HL-60 (cell line): Measurements from ENCODE around the gene GID4.

Experiments
- DNase-seq, 2 experiments: peaks; one replicate each; pipeline ENCODE4 v3.0.0-alpha.2; 2010 to 2020; ENCODE audit warnings: low read depth in 1 of 2, low spot score in 1 of 2
- H3K27ac ChIP-seq: fragments of 250-450 bp; sonication (Bioruptor Pico); replicated peaks from 2 replicates; pipeline ENCODE4 v1.5.1; 2020; ENCODE audit warnings: mild to moderate bottlenecking, moderate library complexity
- H3K27me3 ChIP-seq: fragments of 250-450 bp; sonication (Bioruptor Pico); 2 replicates; pipeline ENCODE4 v1.5.1; 2021; ENCODE audit warnings: mild to moderate bottlenecking, moderate library complexity; ENCODE audit not compliant: insufficient read depth, poor library complexity, severe bottlenecking
- H3K4me3 ChIP-seq: replicated peaks from 2 replicates; pipeline ENCODE4 v1.5.1; 2011; ENCODE audit warnings: mild to moderate bottlenecking, control low read depth, low read length; ENCODE audit not compliant: insufficient read depth
- GABPA ChIP-seq: IDR thresholded peaks from 2 replicates; pipeline ENCODE4 v1.6.1; 2012; ENCODE audit warnings: low read depth
- POLR2AphosphoS5 ChIP-seq: IDR thresholded peaks from 2 replicates; pipeline ENCODE4 v1.6.1; 2012; ENCODE audit warnings: low read depth
- SPI1 ChIP-seq: IDR thresholded peaks from 2 replicates; pipeline ENCODE4 v1.6.1; 2012; ENCODE audit warnings: low read depth, mild to moderate bottlenecking, borderline replicate concordance
- TF ChIP-seq, protein P1 (sequence below): IDR thresholded peaks from one replicate; pipeline ENCODE4 v1.5.1; 2011; ENCODE audit warnings: low read length, control low read depth, inconsistent platforms; ENCODE audit not compliant: insufficient read depth
- TF ChIP-seq, protein P2 (sequence below): IDR thresholded peaks from 2 replicates; pipeline ENCODE4 v1.6.1; 2012; ENCODE audit warnings: low read depth; ENCODE audit not compliant: insufficient replicate concordance

Gene GID4

DNA sequence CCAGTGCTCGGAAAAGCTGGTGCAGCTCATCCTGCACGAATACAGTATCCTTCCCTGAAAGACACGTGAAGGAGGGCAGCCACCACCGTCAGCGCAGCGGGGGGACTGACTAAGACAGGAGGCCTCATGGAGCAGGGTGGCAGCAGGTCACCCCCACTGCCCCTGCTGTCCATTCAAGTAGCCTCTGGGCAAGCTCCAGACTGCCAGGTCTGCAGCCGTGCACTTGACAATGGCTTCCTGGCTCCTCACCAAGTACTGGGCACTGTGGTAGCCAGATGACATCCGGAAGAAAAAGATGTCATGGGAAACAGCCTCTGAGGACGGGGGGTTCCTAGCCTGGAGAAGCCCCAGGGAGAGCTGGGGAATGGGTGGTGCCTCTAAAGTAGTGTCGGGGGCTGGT lies 61.4 kb downstream of the GID4 start:
- Histone ChIP-seq H3K27ac (no peak overlapping the region), H3K27me3 (no peaks in the 10 kb centered on the region), H3K4me3 (no peak overlapping the region)
- no peak for DNase-seq
- no peak for TF ChIP-seq GABPA
- no peak for TF ChIP-seq SPI1
- TF ChIP-seq, protein P1, sequence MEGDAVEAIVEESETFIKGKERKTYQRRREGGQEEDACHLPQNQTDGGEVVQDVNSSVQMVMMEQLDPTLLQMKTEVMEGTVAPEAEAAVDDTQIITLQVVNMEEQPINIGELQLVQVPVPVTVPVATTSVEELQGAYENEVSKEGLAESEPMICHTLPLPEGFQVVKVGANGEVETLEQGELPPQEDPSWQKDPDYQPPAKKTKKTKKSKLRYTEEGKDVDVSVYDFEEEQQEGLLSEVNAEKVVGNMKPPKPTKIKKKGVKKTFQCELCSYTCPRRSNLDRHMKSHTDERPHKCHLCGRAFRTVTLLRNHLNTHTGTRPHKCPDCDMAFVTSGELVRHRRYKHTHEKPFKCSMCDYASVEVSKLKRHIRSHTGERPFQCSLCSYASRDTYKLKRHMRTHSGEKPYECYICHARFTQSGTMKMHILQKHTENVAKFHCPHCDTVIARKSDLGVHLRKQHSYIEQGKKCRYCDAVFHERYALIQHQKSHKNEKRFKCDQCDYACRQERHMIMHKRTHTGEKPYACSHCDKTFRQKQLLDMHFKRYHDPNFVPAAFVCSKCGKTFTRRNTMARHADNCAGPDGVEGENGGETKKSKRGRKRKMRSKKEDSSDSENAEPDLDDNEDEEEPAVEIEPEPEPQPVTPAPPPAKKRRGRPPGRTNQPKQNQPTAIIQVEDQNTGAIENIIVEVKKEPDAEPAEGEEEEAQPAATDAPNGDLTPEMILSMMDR: no peak
- TF ChIP-seq POLR2AphosphoS5: no peak
- TF ChIP-seq, protein P2, sequence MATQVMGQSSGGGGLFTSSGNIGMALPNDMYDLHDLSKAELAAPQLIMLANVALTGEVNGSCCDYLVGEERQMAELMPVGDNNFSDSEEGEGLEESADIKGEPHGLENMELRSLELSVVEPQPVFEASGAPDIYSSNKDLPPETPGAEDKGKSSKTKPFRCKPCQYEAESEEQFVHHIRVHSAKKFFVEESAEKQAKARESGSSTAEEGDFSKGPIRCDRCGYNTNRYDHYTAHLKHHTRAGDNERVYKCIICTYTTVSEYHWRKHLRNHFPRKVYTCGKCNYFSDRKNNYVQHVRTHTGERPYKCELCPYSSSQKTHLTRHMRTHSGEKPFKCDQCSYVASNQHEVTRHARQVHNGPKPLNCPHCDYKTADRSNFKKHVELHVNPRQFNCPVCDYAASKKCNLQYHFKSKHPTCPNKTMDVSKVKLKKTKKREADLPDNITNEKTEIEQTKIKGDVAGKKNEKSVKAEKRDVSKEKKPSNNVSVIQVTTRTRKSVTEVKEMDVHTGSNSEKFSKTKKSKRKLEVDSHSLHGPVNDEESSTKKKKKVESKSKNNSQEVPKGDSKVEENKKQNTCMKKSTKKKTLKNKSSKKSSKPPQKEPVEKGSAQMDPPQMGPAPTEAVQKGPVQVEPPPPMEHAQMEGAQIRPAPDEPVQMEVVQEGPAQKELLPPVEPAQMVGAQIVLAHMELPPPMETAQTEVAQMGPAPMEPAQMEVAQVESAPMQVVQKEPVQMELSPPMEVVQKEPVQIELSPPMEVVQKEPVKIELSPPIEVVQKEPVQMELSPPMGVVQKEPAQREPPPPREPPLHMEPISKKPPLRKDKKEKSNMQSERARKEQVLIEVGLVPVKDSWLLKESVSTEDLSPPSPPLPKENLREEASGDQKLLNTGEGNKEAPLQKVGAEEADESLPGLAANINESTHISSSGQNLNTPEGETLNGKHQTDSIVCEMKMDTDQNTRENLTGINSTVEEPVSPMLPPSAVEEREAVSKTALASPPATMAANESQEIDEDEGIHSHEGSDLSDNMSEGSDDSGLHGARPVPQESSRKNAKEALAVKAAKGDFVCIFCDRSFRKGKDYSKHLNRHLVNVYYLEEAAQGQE: no peak

DNA sequence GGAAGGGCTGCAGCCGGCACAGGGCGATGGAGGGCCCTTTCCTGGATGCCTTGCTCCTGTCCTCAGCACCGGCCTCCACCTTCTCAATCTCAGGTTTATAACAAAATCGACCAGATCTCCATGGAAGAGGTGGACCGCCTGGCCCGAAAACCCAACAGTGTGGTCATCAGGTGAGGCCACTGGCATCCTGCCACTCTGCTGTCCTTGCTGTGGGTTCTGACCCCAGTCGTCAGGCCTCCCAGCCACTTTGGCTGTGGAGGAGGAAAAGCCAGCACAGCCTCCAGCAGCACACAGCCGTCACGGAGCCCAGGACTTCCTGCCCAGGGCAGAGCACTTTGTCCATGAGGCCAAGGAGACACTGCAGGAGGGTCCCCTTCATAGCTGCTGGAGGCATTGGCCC lies 62.6 kb downstream of the GID4 start:
- H3K27me3 ChIP-seq: no peaks in the 10 kb centered on the region
- TF ChIP-seq, protein P1: no peak
- TF ChIP-seq SPI1 (no peak), GABPA (no peak), POLR2AphosphoS5 (no peak)
- TF ChIP-seq, protein P2: no peak
- no peak overlapping the region for H3K27ac ChIP-seq
- H3K4me3 ChIP-seq: no peak overlapping the region
- no peak for DNase-seq

DNA sequence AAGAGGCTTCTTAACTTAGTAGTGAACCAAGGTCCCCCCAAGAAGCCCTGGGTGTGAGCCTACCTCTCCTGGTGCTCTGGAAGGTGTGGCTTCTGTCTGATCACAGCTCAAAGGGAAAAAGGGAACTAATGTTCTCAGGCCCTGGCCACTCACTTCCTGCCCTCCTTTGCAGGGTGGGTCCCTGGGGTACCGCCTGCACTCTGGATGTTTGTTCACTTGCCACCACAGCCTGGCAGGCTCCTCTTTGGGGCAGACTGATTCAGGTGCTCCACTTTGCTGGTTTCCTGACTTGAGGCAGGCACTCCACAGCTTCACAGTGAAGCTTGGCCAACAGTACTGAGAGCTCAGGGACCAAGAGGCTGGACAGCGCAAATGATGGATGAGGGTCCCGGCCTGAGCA lies 63.4 kb downstream of the GID4 start:
- TF ChIP-seq SPI1: peak; percentile 14; the same call in 1 of the 2 replicates
- TF ChIP-seq, protein P2: no peak
- Histone ChIP-seq H3K4me3 (no peak overlapping the region), H3K27me3 (no peaks in the 10 kb centered on the region), H3K27ac (no peak overlapping the region)
- DNase-seq: peak in 1 of 2 experiments; percentile 41

DNA sequence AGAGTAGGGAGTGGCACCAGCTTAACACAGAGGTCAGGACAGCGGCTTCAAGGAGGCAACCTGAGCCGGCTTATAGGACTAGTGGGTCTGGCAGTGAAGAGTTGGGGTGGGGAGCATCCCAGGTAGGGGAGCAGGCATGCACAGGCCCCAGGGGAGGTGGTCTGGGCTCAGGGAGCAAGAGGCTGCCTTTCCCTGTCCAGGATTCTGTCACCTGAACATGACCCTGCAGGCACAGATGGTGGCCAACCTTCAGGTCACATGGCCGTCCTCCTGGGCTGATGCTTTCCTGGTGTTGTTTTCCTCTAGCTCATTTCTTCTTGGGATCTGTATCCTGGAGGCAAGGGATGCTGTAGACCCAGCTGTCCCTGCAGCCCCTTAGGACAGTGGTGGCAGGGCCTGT lies 65.8 kb downstream of the GID4 start:
- Histone ChIP-seq H3K27me3 (no peaks in the 10 kb centered on the region), H3K27ac (no peak overlapping the region), H3K4me3 (no peak overlapping the region)
- DNase-seq: no peak
- TF ChIP-seq, protein P2: no peak
- TF ChIP-seq POLR2AphosphoS5 (no peak), SPI1 (no peak), GABPA (no peak)
- TF ChIP-seq, protein P1: no peak
